Fibroblast of gingiva (primary cell): ENCODE measurements around the gene ZFYVE9.
"Not testable (repeated sequence)": the region's sequence is repeated elsewhere in the genome, so short reads cannot be mapped to it uniquely, and the experiment has no call there.

Experiments
- DNase-seq: peaks from one replicate; pipeline ENCODE4 v3.0.0-alpha.2; 2011; ENCODE audit warnings: low read depth

Gene ZFYVE9

GRCh38 chr1:52190500-52191252 is 48.8 kb downstream of the ZFYVE9 start:
- no peak for DNase-seq

GRCh38 chr1:52191395-52191965 is 49.6 kb downstream of the ZFYVE9 start:
- peak; percentile 4 for DNase-seq

- DNase-seq, result no peak
Measured at GRCh38 chr1:52192024-52192423, 50.1 kb downstream of the ZFYVE9 start.

GRCh38 chr1:52192436-52192835 is 50.5 kb downstream of the ZFYVE9 start:
- no peak for DNase-seq

- no peak for DNase-seq
Measured at GRCh38 chr1:52193985-52194384, 52.1 kb downstream of the ZFYVE9 start.

- DNase-seq, result no peak
Measured at GRCh38 chr1:52195161-52195560, 53.3 kb downstream of the ZFYVE9 start.

GRCh38 chr1:52203935-52204625 is 62.2 kb downstream of the ZFYVE9 start:
- no peak for DNase-seq

- no peak for DNase-seq
Measured at GRCh38 chr1:52204696-52205095, 62.8 kb downstream of the ZFYVE9 start.

GRCh38 chr1:52206686-52207085 is 64.8 kb downstream of the ZFYVE9 start:
- not testable (repeated sequence) for DNase-seq

GRCh38 chr1:52209429-52209828 is 67.5 kb downstream of the ZFYVE9 start:
- no peak for DNase-seq

- DNase-seq, result no peak
Measured at GRCh38 chr1:52210044-52210443, 68.2 kb downstream of the ZFYVE9 start.

GRCh38 chr1:52216907-52217458 is 75.1 kb downstream of the ZFYVE9 start:
- no peak for DNase-seq

GRCh38 chr1:52225174-52225573 is 83.3 kb downstream of the ZFYVE9 start:
- DNase-seq, result no peak

GRCh38 chr1:52229494-52229893 is 87.6 kb downstream of the ZFYVE9 start:
- DNase-seq, result no peak

GRCh38 chr1:52233463-52233862 is 91.6 kb downstream of the ZFYVE9 start:
- DNase-seq, result no peak

- DNase-seq, result no peak
Measured at GRCh38 chr1:52234014-52234413, 92.1 kb downstream of the ZFYVE9 start.

- DNase-seq, result no peak
Measured at GRCh38 chr1:52234708-52235107, 92.8 kb downstream of the ZFYVE9 start.

GRCh38 chr1:52235646-52236045 is 93.8 kb downstream of the ZFYVE9 start:
- DNase-seq, result no peak

- DNase-seq, result peak; percentile 45
Measured at GRCh38 chr1:52237430-52237829, 95.5 kb downstream of the ZFYVE9 start.

- no peak for DNase-seq
Measured at GRCh38 chr1:52238474-52238873, 96.6 kb downstream of the ZFYVE9 start.

- DNase-seq, result no peak
Measured at GRCh38 chr1:52238887-52239707, 97.2 kb downstream of the ZFYVE9 start.

- no peak for DNase-seq
Measured at GRCh38 chr1:52239708-52240001, 97.8 kb downstream of the ZFYVE9 start.
